Measurements from ENCODE around the gene CR2.

- TF ChIP-seq, protein P1, sequence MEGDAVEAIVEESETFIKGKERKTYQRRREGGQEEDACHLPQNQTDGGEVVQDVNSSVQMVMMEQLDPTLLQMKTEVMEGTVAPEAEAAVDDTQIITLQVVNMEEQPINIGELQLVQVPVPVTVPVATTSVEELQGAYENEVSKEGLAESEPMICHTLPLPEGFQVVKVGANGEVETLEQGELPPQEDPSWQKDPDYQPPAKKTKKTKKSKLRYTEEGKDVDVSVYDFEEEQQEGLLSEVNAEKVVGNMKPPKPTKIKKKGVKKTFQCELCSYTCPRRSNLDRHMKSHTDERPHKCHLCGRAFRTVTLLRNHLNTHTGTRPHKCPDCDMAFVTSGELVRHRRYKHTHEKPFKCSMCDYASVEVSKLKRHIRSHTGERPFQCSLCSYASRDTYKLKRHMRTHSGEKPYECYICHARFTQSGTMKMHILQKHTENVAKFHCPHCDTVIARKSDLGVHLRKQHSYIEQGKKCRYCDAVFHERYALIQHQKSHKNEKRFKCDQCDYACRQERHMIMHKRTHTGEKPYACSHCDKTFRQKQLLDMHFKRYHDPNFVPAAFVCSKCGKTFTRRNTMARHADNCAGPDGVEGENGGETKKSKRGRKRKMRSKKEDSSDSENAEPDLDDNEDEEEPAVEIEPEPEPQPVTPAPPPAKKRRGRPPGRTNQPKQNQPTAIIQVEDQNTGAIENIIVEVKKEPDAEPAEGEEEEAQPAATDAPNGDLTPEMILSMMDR (IDR thresholded peaks at IDR 0.05) = no peak
- no peak for TF ChIP-seq ZFX (IDR thresholded peaks at IDR 0.05; ENCODE audit: borderline replicate concordance)
These were observed 40.0 kb downstream of the CR2 start for GRCh38 chr1:207494171-207494570.
